ENCODE data around the gene INAVA. TPM values are rescaled to one million over a fixed set of nuclear protein-coding genes. Genes with fewer than 3 reads are reported as not detected.

The INAVA gene
- total RNA-seq, 1 donor from 2014 or later = 28.7 TPM

- Histone ChIP-seq H3K27me3 (ENCODE audit: control insufficient read depth, insufficient read depth, low read length) (peaks cover 21% of the 10 kb centered on the region), H3K4me3 (ENCODE audit: low read depth, low read length) (no peak overlapping the region), H3K36me3 (ENCODE audit: control insufficient read depth, insufficient read depth, low read length) (no peaks in the 10 kb centered on the region)
- no peak for DNase-seq (ENCODE audit: low read depth)
- no peak for FAIRE-seq
- TF ChIP-seq CTCF (IDR thresholded peaks at IDR 0.05; ENCODE audit: insufficient read depth, low read length, severe bottlenecking) = no peak
Measured at GRCh38 chr1:200877839-200878551, 16.7 kb upstream of the INAVA start.

GRCh38 chr1:200880212-200880611 lies 14.5 kb upstream of the INAVA start:
- TF ChIP-seq CTCF (IDR thresholded peaks at IDR 0.05; ENCODE audit: insufficient read depth, low read length, severe bottlenecking) = no peak
- FAIRE-seq (no peak), DNase-seq (ENCODE audit: low read depth) (no peak)
- peaks cover 2% of the 10 kb centered on the region for H3K27me3 ChIP-seq (ENCODE audit: control insufficient read depth, insufficient read depth, low read length)
- H3K36me3 ChIP-seq (ENCODE audit: control insufficient read depth, insufficient read depth, low read length) = no peaks in the 10 kb centered on the region
- H3K4me3 ChIP-seq (ENCODE audit: low read depth, low read length) = no peak overlapping the region

- DNase-seq (ENCODE audit: low read depth) = no peak
Measured at GRCh38 chr1:200883118-200883517, 11.6 kb upstream of the INAVA start.

GRCh38 chr1:200885623-200886402 lies 8.9 kb upstream of the INAVA start:
- DNase-seq (ENCODE audit: low read depth) (no peak), FAIRE-seq (no peak)
- Histone ChIP-seq H3K36me3 (ENCODE audit: control insufficient read depth, insufficient read depth, low read length) (no peaks in the 10 kb centered on the region), H3K27me3 (ENCODE audit: control insufficient read depth, insufficient read depth, low read length) (no peaks in the 10 kb centered on the region), H3K4me3 (ENCODE audit: low read depth, low read length) (no peak overlapping the region)
- TF ChIP-seq CTCF (IDR thresholded peaks at IDR 0.05; ENCODE audit: insufficient read depth, low read length, severe bottlenecking) = no peak

More at GRCh38 chr1:200883118-200883517, 11.6 kb upstream of the INAVA start:
- no peak for FAIRE-seq
- Histone ChIP-seq H3K27me3 (ENCODE audit: control insufficient read depth, insufficient read depth, low read length) (no peaks in the 10 kb centered on the region), H3K36me3 (ENCODE audit: control insufficient read depth, insufficient read depth, low read length) (no peaks in the 10 kb centered on the region), H3K4me3 (ENCODE audit: low read depth, low read length) (no peak overlapping the region)
- no peak for TF ChIP-seq CTCF (IDR thresholded peaks at IDR 0.05; ENCODE audit: insufficient read depth, low read length, severe bottlenecking)

GRCh38 chr1:200886594-200886993 lies 8.1 kb upstream of the INAVA start:
- Histone ChIP-seq H3K36me3 (ENCODE audit: control insufficient read depth, insufficient read depth, low read length) (no peaks in the 10 kb centered on the region), H3K27me3 (ENCODE audit: control insufficient read depth, insufficient read depth, low read length) (no peaks in the 10 kb centered on the region), H3K4me3 (ENCODE audit: low read depth, low read length) (no peak overlapping the region)
- FAIRE-seq (no peak), DNase-seq (ENCODE audit: low read depth) (no peak)
- TF ChIP-seq CTCF (IDR thresholded peaks at IDR 0.05; ENCODE audit: insufficient read depth, low read length, severe bottlenecking) = no peak

Data from bronchial epithelial cell (primary cell).